GM19240 (cell line): ENCODE data around the gene PNPLA3.

Source experiments
- DNase-seq: peaks from one replicate; pipeline ENCODE4 v3.0.0; 2011; ENCODE audit warnings: low spot score; ENCODE audit not compliant: insufficient read length

The PNPLA3 gene

GRCh38 chr22:43992331-43992821, 68.8 kb downstream of the PNPLA3 start:
- no peak for DNase-seq

DNA sequence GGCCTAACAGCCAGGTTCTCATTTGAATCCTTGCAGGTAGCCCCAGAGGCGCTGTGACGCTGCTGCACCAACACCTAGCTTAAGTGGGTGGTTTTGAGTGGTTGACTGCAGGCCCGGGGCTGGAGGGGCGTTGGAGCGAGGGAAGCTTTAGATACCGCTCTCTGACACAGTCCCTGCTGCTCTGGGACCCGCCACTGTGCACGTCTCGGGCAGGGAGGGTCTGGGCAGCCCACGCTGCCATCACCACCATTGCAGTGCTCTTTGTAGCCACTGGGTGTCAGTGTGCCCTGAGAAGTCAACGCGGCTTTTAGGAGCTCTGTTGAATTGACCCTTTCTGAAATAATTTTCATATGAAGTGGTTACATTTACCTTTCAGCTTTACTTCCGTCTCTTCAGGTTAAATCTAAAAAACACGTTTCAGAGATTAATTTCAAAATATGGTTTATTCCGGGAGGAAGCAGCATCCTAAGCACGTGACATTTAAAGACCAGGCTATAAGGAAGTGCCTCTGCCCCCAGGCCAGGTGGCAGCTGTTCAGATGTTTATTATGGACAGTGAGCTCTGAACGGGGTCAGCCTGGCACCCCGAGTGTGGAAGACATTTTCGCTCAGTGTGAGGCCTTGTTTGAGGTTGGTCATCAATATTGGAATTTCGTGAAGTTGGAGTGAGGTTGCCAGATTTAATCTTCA, 69.6 kb downstream of the PNPLA3 start:
- peak; percentile 29 for DNase-seq

DNA sequence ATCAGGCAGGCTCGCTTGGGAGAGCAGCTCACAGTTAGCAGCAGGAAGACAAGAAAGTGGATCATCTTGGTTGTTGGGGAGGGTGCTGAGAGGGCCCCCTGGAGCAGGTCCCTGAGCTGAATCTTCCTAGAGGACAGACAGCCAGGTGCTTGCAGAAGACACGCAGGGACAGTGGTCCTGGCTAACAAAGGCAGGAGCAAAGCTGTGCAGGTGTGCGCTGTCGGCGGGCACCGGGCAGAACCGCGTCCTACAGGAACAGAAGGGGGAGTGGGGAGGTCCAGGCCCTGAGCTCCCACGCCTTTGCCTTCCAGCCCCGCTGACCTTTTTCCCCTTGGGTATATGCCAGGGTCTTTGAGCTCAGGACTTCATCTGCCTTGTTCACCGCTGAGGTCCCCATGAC, 70.4 kb downstream of the PNPLA3 start:
- no peak for DNase-seq

- no peak for DNase-seq
Measured at GRCh38 chr22:43994416-43994815, 70.8 kb downstream of the PNPLA3 start.

GRCh38 chr22:43995057-43995685, 71.6 kb downstream of the PNPLA3 start:
- DNase-seq, result no peak

- DNase-seq, result peak; percentile 7
Measured at GRCh38 chr22:43995798-43996169, 72.2 kb downstream of the PNPLA3 start.

DNA sequence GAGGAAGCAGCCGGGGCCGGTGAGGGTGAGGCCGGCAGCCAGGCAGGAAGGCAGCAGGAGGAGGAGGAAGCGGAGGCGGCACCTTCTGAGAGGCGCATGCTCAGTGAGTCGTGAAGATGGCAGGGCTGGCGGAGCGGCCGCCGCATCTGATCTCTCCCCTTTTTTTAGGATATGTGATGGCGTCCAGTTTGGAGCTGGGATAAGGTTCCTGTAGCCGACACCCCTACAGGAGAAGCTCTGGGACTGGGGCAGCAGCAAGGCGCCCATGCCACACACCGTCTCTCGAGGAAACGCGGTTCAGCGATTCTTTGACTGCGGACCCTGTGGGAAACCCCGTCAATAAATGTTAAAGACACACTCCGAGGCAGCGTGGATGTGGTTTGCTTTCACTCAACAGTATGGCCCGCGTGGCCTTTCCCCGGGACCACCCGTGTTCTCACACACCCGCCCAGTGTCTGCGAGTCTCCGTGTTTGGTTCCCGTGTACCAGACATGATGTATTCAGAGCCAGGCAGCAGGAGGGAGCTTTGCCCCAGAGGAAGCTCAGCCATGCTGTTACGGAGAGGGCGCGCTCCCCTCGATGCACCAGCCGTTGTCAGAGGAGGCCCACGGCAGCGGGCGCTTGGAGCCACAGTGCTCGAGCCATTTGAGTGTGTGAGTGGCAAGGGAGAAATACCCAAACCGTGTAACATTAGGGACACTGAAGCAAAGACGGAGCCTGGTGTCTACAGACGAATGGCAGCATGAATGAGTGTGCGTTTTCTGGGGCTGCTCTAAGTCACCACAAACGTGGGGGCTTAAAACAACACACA, 72.8 kb downstream of the PNPLA3 start:
- peak; percentile 74 for DNase-seq

GRCh38 chr22:43996981-43997265, 73.3 kb downstream of the PNPLA3 start:
- no peak for DNase-seq
